22Rv1 (cell line): ENCODE results near the gene ADGRD1.
"Not testable (repeated sequence)": the region's sequence is repeated elsewhere in the genome, so short reads cannot be mapped to it uniquely, and the experiment has no call there.

Experiments
- H3K27ac ChIP-seq: fragments of 450-650 bp; 2 replicates; pipeline ENCODE4 v1.5.1; 2017
- ZFX ChIP-seq: fragments of 450-650 bp; IDR thresholded peaks from 2 replicates; pipeline ENCODE4 v1.6.1; 2017; ENCODE audit warnings: antibody characterized with exemption, borderline replicate concordance
- TF ChIP-seq, protein P1 (sequence below): fragments of 450-650 bp; IDR thresholded peaks from 2 replicates; pipeline ENCODE4 v1.5.1; 2017; ENCODE audit warnings: mild to moderate bottlenecking

The ADGRD1 gene

GRCh38 chr12:130994821-130995375 is 41.2 kb downstream of the ADGRD1 start:
- H3K27ac ChIP-seq = no peak overlapping the region
- TF ChIP-seq, protein P1, sequence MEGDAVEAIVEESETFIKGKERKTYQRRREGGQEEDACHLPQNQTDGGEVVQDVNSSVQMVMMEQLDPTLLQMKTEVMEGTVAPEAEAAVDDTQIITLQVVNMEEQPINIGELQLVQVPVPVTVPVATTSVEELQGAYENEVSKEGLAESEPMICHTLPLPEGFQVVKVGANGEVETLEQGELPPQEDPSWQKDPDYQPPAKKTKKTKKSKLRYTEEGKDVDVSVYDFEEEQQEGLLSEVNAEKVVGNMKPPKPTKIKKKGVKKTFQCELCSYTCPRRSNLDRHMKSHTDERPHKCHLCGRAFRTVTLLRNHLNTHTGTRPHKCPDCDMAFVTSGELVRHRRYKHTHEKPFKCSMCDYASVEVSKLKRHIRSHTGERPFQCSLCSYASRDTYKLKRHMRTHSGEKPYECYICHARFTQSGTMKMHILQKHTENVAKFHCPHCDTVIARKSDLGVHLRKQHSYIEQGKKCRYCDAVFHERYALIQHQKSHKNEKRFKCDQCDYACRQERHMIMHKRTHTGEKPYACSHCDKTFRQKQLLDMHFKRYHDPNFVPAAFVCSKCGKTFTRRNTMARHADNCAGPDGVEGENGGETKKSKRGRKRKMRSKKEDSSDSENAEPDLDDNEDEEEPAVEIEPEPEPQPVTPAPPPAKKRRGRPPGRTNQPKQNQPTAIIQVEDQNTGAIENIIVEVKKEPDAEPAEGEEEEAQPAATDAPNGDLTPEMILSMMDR = no peak
- TF ChIP-seq ZFX = no peak

DNA sequence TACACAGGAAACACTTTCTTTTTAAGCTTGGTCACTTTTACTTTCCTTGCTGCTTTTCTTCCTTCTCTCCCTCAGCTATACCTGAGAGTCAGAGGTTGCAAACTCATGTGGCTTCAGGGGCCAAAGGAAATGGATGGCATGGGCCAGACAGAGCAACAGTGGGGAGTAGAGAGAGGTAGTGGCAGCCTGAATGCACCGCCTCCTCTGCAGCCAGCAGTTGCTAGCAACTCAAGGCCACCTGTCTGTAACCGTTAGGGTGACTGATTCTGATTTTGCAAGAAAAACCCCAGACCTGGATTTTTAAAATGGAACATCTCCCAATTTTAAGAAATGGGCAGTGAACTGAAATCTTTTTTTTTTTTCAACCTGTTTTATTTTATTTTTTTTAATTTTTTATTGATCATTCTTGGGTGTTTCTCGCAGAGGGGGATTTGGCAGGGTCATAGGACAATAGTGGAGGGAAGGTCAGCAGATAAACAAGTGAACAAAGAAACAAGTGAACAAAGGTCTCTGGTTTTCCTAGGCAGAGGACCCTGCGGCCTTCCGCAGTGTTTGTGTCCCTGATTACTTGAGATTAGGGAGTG is 41.8 kb downstream of the ADGRD1 start:
- H3K27ac ChIP-seq = not testable (repeated sequence)

- no peak overlapping the region for H3K27ac ChIP-seq
- TF ChIP-seq ZFX = no peak
- TF ChIP-seq, protein P1 = no peak
Observed at GRCh38 chr12:130998136-130998535, 44.4 kb downstream of the ADGRD1 start.

DNA sequence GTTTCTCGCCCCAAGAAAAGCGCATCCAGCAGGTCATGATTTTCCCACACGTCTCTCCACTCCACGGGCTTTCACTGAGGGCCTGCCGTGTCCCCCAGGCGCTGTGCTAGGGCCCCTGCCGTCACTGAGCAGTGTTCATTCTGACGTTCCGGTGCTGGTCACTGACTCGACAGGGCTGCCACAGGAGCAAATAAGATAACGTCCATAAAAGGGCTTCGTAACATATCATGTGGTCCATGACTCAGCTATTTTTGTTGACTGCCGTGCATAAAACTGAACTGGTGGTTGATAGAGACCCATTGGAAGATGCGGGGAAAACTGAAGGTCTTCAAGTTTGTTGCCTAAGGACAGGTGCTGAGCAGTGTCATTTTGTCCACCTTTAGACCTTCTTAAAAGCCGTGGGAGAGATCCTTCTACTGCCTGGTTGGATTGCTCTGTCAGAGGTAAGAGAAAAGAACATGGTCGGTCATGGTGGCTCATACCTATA is 46.3 kb downstream of the ADGRD1 start:
- TF ChIP-seq, protein P1 = no peak
- TF ChIP-seq ZFX = no peak
- H3K27ac ChIP-seq = no peak overlapping the region

DNA sequence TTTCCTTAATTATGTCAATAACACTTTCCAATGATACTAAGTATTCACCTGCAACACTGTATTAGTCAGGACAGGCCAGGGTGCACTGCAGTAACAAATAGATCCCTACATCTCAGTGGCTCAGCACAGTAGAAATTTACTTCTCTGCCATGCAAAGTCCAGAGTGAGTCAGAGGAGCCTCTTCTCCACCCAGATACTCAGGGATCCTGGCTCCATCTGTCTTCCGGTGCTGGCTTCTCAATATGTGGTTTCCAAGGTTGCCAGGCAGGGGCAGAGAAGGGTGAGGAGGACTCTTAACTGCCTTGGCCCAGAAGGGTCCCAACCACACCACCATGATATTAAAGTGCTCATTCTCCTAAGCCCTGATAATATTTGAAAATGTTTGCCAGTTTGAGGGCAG is 47.8 kb downstream of the ADGRD1 start:
- TF ChIP-seq, protein P1 = no peak
- TF ChIP-seq ZFX = no peak
- no peak overlapping the region for H3K27ac ChIP-seq

DNA sequence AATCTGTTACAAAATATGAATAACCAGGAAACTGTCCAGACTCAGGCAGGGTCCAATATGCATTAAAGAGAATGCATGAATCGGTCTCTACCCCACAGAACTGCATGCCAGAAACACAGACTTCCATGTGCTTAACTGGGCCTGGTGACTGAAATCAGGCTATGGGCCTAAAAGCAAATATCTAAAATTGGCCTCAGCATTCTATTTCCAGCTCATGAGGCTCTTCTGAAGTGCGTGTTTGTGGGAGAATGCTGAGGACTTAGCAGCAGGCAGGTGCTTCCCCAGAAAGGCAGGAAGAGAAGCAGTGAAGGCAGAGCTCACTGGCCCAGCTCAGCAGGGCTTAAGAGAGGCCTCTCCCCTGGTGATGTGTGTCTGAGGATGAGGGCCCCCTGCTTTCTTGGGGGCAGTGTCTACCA is 48.5 kb downstream of the ADGRD1 start:
- TF ChIP-seq, protein P1 = no peak
- TF ChIP-seq ZFX = no peak
- no peak overlapping the region for H3K27ac ChIP-seq

DNA sequence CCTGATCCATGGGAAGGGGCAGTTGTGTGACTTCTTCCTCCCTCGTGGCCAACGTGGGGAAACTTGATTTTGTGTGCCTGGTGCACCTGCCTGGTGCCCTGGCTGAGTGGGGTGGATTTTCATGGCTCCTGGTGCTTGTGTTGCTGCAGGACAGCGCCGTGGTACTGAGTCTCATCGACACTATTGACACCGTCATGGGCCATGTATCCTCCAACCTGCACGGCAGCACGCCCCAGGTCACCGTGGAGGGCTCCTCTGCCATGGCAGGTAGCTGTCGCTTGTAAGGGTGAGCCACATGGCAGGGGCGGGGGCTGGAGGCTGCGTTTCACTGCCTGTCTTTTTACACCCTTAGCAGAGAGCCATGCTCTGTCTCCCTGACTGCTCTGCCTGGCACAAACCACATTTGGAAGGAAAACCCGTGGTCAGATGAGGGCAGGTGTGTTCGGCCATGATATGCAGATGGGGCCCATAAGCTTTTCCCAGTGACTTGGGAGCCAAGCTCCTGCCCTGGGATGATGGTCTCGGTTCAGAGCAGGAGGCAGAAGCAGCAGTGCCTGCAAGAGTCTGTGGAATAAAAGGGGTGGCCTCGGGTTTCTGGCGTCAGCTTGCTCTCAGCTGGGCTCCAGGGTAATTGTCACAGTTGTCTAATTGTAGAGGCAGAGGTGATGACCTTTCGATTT is 49.5 kb downstream of the ADGRD1 start:
- no peak for TF ChIP-seq ZFX
- TF ChIP-seq, protein P1 = no peak
- H3K27ac ChIP-seq = no peak overlapping the region
